B cell (primary cell): ENCODE measurements around the gene XRCC4.

ENCODE experiments used
- CTCF ChIP-seq: fragments of 200-600 bp; IDR thresholded peaks from one replicate; pipeline ENCODE4 v1.8.0; 2022; ENCODE audit warnings: antibody characterized with exemption, mild to moderate bottlenecking
- EZH2 ChIP-seq: IDR thresholded peaks from 2 replicates; pipeline ENCODE4 v1.6.1; 2012; ENCODE audit warnings: borderline replicate concordance, low read depth, mild to moderate bottlenecking, moderate library complexity, low read length; ENCODE audit not compliant: insufficient read depth, poor library complexity, severe bottlenecking

GRCh38 chr5:83245037-83245436 is 167.7 kb downstream of the XRCC4 start:
- TF ChIP-seq CTCF, result no peak
- no peak for TF ChIP-seq EZH2
